ENCODE data around the gene CLSTN2. TPM values are rescaled to one million over a fixed set of nuclear protein-coding genes. Genes with fewer than 3 reads are reported as not detected.

Gene CLSTN2
- polyA plus RNA-seq, 2 donors, result 0.20 TPM

GRCh38 chr3:140061211-140061610 is 126.2 kb downstream of the CLSTN2 start:
- 88% methylated on average over 2 of the region's 2 CpGs for WGBS, 2 donors
- H3K36me3 ChIP-seq (ENCODE audit: control insufficient read depth in 2 of 2, insufficient read depth in 2 of 2, low read length in 1 of 2), result no peaks in the 10 kb centered on the region
- H3K4me3 ChIP-seq (ENCODE audit: low read depth in 1 of 2, low read length in 2 of 2), result no peak overlapping the region
- H3K27me3 ChIP-seq (ENCODE audit: control insufficient read depth in 1 of 2, insufficient read depth in 2 of 2, low read length in 2 of 2), result no peaks in the 10 kb centered on the region
- peaks cover 0 to 2% of the 10 kb centered on the region in 2 donors for H3K9me3 ChIP-seq (ENCODE audit: control insufficient read depth in 2 of 2, insufficient read depth in 1 of 2, low read depth in 1 of 2, low read length in 1 of 2)
- no peaks in the 10 kb centered on the region for H3K4me1 ChIP-seq (ENCODE audit: control insufficient read depth in 2 of 2, insufficient read depth in 2 of 2, low read length in 1 of 2)
- no peak overlapping the region for H3K27ac ChIP-seq (ENCODE audit: low read depth in 2 of 2, low read length in 1 of 2)

- H3K9me3 ChIP-seq (ENCODE audit: control insufficient read depth in 2 of 2, insufficient read depth in 1 of 2, low read depth in 1 of 2, low read length in 1 of 2), result peaks cover 0 to 2% of the 10 kb centered on the region in 2 donors
These were observed 127.5 kb downstream of the CLSTN2 start for GRCh38 chr3:140062461-140062860.

GRCh38 chr3:140067487-140067886 is 132.5 kb downstream of the CLSTN2 start:
- H3K4me3 ChIP-seq (ENCODE audit: low read depth in 1 of 2, low read length in 2 of 2), result no peak overlapping the region
- H3K27me3 ChIP-seq (ENCODE audit: control insufficient read depth in 1 of 2, insufficient read depth in 2 of 2, low read length in 2 of 2), result no peaks in the 10 kb centered on the region
- no peaks in the 10 kb centered on the region for H3K36me3 ChIP-seq (ENCODE audit: control insufficient read depth in 2 of 2, insufficient read depth in 2 of 2, low read length in 1 of 2)
- H3K4me1 ChIP-seq (ENCODE audit: control insufficient read depth in 2 of 2, insufficient read depth in 2 of 2, low read length in 1 of 2), result no peaks in the 10 kb centered on the region
- 67% methylated on average over 3 of the region's 3 CpGs for WGBS, 2 donors
- no peaks in the 10 kb centered on the region for H3K9me3 ChIP-seq (ENCODE audit: control insufficient read depth in 2 of 2, insufficient read depth in 1 of 2, low read depth in 1 of 2, low read length in 1 of 2)
- H3K27ac ChIP-seq (ENCODE audit: low read depth in 2 of 2, low read length in 1 of 2), result no peak overlapping the region

More at GRCh38 chr3:140062461-140062860, 127.5 kb downstream of the CLSTN2 start:
- Histone ChIP-seq H3K27ac (ENCODE audit: low read depth in 2 of 2, low read length in 1 of 2) (no peak overlapping the region), H3K4me1 (ENCODE audit: control insufficient read depth in 2 of 2, insufficient read depth in 2 of 2, low read length in 1 of 2) (no peaks in the 10 kb centered on the region), H3K4me3 (ENCODE audit: low read depth in 1 of 2, low read length in 2 of 2) (no peak overlapping the region), H3K36me3 (ENCODE audit: control insufficient read depth in 2 of 2, insufficient read depth in 2 of 2, low read length in 1 of 2) (no peaks in the 10 kb centered on the region), H3K27me3 (ENCODE audit: control insufficient read depth in 1 of 2, insufficient read depth in 2 of 2, low read length in 2 of 2) (no peaks in the 10 kb centered on the region)

GRCh38 chr3:140068494-140069017 is 133.6 kb downstream of the CLSTN2 start:
- no peaks in the 10 kb centered on the region for H3K27me3 ChIP-seq (ENCODE audit: control insufficient read depth in 1 of 2, insufficient read depth in 2 of 2, low read length in 2 of 2)
- no peak overlapping the region for H3K27ac ChIP-seq (ENCODE audit: low read depth in 2 of 2, low read length in 1 of 2)
- H3K36me3 ChIP-seq (ENCODE audit: control insufficient read depth in 2 of 2, insufficient read depth in 2 of 2, low read length in 1 of 2), result no peaks in the 10 kb centered on the region
- no peaks in the 10 kb centered on the region for H3K9me3 ChIP-seq (ENCODE audit: control insufficient read depth in 2 of 2, insufficient read depth in 1 of 2, low read depth in 1 of 2, low read length in 1 of 2)
- no peak overlapping the region for H3K4me3 ChIP-seq (ENCODE audit: low read depth in 1 of 2, low read length in 2 of 2)
- no peaks in the 10 kb centered on the region for H3K4me1 ChIP-seq (ENCODE audit: control insufficient read depth in 2 of 2, insufficient read depth in 2 of 2, low read length in 1 of 2)

GRCh38 chr3:140073278-140074045 is 138.5 kb downstream of the CLSTN2 start:
- no peak overlapping the region for H3K27ac ChIP-seq (ENCODE audit: low read depth in 2 of 2, low read length in 1 of 2)
- no peaks in the 10 kb centered on the region for H3K27me3 ChIP-seq (ENCODE audit: control insufficient read depth in 1 of 2, insufficient read depth in 2 of 2, low read length in 2 of 2)
- no peak overlapping the region for H3K4me3 ChIP-seq (ENCODE audit: low read depth in 1 of 2, low read length in 2 of 2)
- WGBS, 2 donors, result 87 to 89% methylated on average over 3 of the region's 3 CpGs
- H3K9me3 ChIP-seq (ENCODE audit: control insufficient read depth in 2 of 2, insufficient read depth in 1 of 2, low read depth in 1 of 2, low read length in 1 of 2), result no peaks in the 10 kb centered on the region
- no peaks in the 10 kb centered on the region for H3K36me3 ChIP-seq (ENCODE audit: control insufficient read depth in 2 of 2, insufficient read depth in 2 of 2, low read length in 1 of 2)
- no peaks in the 10 kb centered on the region for H3K4me1 ChIP-seq (ENCODE audit: control insufficient read depth in 2 of 2, insufficient read depth in 2 of 2, low read length in 1 of 2)

- H3K27ac ChIP-seq (ENCODE audit: low read depth in 2 of 2, low read length in 1 of 2), result no peak overlapping the region
- no peaks in the 10 kb centered on the region for H3K9me3 ChIP-seq (ENCODE audit: control insufficient read depth in 2 of 2, insufficient read depth in 1 of 2, low read depth in 1 of 2, low read length in 1 of 2)
- no peaks in the 10 kb centered on the region for H3K36me3 ChIP-seq (ENCODE audit: control insufficient read depth in 2 of 2, insufficient read depth in 2 of 2, low read length in 1 of 2)
- H3K4me3 ChIP-seq (ENCODE audit: low read depth in 1 of 2, low read length in 2 of 2), result no peak overlapping the region
- no peaks in the 10 kb centered on the region for H3K27me3 ChIP-seq (ENCODE audit: control insufficient read depth in 1 of 2, insufficient read depth in 2 of 2, low read length in 2 of 2)
- 69 to 82% methylated on average over 3 of the region's 3 CpGs for WGBS, 2 donors
- H3K4me1 ChIP-seq (ENCODE audit: control insufficient read depth in 2 of 2, insufficient read depth in 2 of 2, low read length in 1 of 2), result no peaks in the 10 kb centered on the region
These were observed 141.6 kb downstream of the CLSTN2 start for GRCh38 chr3:140076552-140076951.

GRCh38 chr3:140077406-140077805 is 142.4 kb downstream of the CLSTN2 start:
- Histone ChIP-seq H3K4me3 (ENCODE audit: low read depth in 1 of 2, low read length in 2 of 2) (no peak overlapping the region), H3K27ac (ENCODE audit: low read depth in 2 of 2, low read length in 1 of 2) (no peak overlapping the region), H3K4me1 (ENCODE audit: control insufficient read depth in 2 of 2, insufficient read depth in 2 of 2, low read length in 1 of 2) (no peaks in the 10 kb centered on the region), H3K9me3 (ENCODE audit: control insufficient read depth in 2 of 2, insufficient read depth in 1 of 2, low read depth in 1 of 2, low read length in 1 of 2) (no peaks in the 10 kb centered on the region), H3K36me3 (ENCODE audit: control insufficient read depth in 2 of 2, insufficient read depth in 2 of 2, low read length in 1 of 2) (no peaks in the 10 kb centered on the region), H3K27me3 (ENCODE audit: control insufficient read depth in 1 of 2, insufficient read depth in 2 of 2, low read length in 2 of 2) (no peaks in the 10 kb centered on the region)
- 89 to 91% methylated on average over 3 of the region's 3 CpGs for WGBS, 2 donors

GRCh38 chr3:140078343-140078742 is 143.4 kb downstream of the CLSTN2 start:
- no peaks in the 10 kb centered on the region for H3K4me1 ChIP-seq (ENCODE audit: control insufficient read depth in 2 of 2, insufficient read depth in 2 of 2, low read length in 1 of 2)
- WGBS, 2 donors, result 74 to 77% methylated on average over 4 of the region's 4 CpGs
- no peaks in the 10 kb centered on the region for H3K36me3 ChIP-seq (ENCODE audit: control insufficient read depth in 2 of 2, insufficient read depth in 2 of 2, low read length in 1 of 2)
- no peak overlapping the region for H3K27ac ChIP-seq (ENCODE audit: low read depth in 2 of 2, low read length in 1 of 2)
- no peak overlapping the region for H3K4me3 ChIP-seq (ENCODE audit: low read depth in 1 of 2, low read length in 2 of 2)
- no peaks in the 10 kb centered on the region for H3K27me3 ChIP-seq (ENCODE audit: control insufficient read depth in 1 of 2, insufficient read depth in 2 of 2, low read length in 2 of 2)
- H3K9me3 ChIP-seq (ENCODE audit: control insufficient read depth in 2 of 2, insufficient read depth in 1 of 2, low read depth in 1 of 2, low read length in 1 of 2), result no peaks in the 10 kb centered on the region

- 90 to 95% methylated on average over 1 of the region's 1 CpG for WGBS, 2 donors
- H3K4me3 ChIP-seq (ENCODE audit: low read depth in 1 of 2, low read length in 2 of 2), result no peak overlapping the region
- H3K9me3 ChIP-seq (ENCODE audit: control insufficient read depth in 2 of 2, insufficient read depth in 1 of 2, low read depth in 1 of 2, low read length in 1 of 2), result no peaks in the 10 kb centered on the region
- H3K4me1 ChIP-seq (ENCODE audit: control insufficient read depth in 2 of 2, insufficient read depth in 2 of 2, low read length in 1 of 2), result no peaks in the 10 kb centered on the region
- H3K36me3 ChIP-seq (ENCODE audit: control insufficient read depth in 2 of 2, insufficient read depth in 2 of 2, low read length in 1 of 2), result no peaks in the 10 kb centered on the region
- no peaks in the 10 kb centered on the region for H3K27me3 ChIP-seq (ENCODE audit: control insufficient read depth in 1 of 2, insufficient read depth in 2 of 2, low read length in 2 of 2)
- no peak overlapping the region for H3K27ac ChIP-seq (ENCODE audit: low read depth in 2 of 2, low read length in 1 of 2)
These were observed 144.0 kb downstream of the CLSTN2 start for GRCh38 chr3:140078940-140079339.

GRCh38 chr3:140081887-140082286 is 146.9 kb downstream of the CLSTN2 start:
- H3K27me3 ChIP-seq (ENCODE audit: control insufficient read depth in 1 of 2, insufficient read depth in 2 of 2, low read length in 2 of 2), result no peaks in the 10 kb centered on the region
- no peaks in the 10 kb centered on the region for H3K36me3 ChIP-seq (ENCODE audit: control insufficient read depth in 2 of 2, insufficient read depth in 2 of 2, low read length in 1 of 2)
- no peak overlapping the region for H3K27ac ChIP-seq (ENCODE audit: low read depth in 2 of 2, low read length in 1 of 2)
- H3K4me1 ChIP-seq (ENCODE audit: control insufficient read depth in 2 of 2, insufficient read depth in 2 of 2, low read length in 1 of 2), result no peaks in the 10 kb centered on the region
- no peak overlapping the region for H3K4me3 ChIP-seq (ENCODE audit: low read depth in 1 of 2, low read length in 2 of 2)
- 75 to 80% methylated on average over 1 of the region's 1 CpG for WGBS, 2 donors
- no peaks in the 10 kb centered on the region for H3K9me3 ChIP-seq (ENCODE audit: control insufficient read depth in 2 of 2, insufficient read depth in 1 of 2, low read depth in 1 of 2, low read length in 1 of 2)

All from esophagus (tissue), 2 donors.